GM18868 (cell line): Measurements from ENCODE around the gene COX7A2.
A peak's percentile ranks its signal among the peaks of the same experiment; 100 is the strongest.

Source experiments
- ATAC-seq: cut with Tn5 transposase; IDR thresholded peaks from one replicate; pipeline ENCODE4 v1.9.1; 2021; ENCODE audit warnings: mild to moderate bottlenecking, moderate library complexity; ENCODE audit not compliant: unreplicated experiment

The COX7A2 gene, protein sequence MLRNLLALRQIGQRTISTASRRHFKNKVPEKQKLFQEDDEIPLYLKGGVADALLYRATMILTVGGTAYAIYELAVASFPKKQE

DNA sequence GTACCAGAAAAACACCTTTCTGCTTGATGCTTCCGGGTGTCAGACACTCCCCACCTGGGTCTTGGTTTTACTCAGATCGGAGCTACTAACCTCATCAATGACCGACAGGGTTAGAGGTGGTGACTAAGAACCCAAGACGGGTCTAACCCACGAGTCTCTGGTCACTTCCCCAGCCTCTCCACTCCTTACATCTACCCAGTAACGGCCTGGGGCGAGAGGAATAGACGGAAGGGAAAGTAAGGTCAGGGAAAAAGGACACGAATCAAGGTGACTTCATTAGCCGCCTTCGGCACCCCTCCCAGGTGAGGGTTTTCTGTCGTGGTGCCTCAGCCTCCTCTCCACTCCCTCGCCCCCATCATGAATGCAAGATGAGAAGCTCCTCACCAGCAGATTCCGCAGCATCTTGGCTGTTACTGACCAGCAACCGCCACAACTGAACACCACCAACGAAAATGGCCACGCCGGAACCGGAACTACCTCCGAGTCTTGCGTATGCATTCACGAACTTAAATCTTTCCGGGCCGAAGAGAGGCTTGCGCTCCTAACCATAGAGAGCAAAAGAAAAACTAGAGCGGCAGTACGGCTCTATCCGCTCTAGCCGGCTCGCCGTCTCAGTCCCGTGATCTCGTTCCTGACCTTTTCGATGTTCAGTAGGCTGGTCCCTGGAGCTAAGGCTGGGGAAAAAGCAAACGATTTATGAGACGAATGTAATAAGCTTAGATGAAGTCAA is at the start of gene COX7A2:
COX7A2 (minus strand) TSS at position 469 of the 730 bp plus-strand sequence; CDS start at position 402, 67 bp downstream.
- ATAC-seq, result peak; percentile 96

DNA sequence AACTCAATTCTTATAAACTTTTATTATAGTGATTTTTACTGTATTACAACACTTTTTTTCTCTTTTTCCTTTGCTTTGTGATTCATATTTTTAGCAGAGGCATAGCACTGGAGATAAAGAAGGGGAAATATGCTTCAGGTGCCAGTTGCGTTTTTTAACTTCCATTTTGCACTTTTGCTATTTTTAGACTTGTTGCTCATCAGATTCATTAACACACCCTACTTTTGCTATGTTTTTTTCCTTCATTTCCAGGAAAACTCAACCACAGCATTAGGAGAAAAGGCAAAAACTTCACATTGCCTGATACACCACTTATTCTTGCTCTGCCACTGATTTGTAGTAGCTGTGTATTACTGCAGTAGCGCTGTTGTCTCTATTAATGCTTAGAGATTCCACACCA is 49.0 kb upstream of the COX7A2 start:
- no peak for ATAC-seq

DNA sequence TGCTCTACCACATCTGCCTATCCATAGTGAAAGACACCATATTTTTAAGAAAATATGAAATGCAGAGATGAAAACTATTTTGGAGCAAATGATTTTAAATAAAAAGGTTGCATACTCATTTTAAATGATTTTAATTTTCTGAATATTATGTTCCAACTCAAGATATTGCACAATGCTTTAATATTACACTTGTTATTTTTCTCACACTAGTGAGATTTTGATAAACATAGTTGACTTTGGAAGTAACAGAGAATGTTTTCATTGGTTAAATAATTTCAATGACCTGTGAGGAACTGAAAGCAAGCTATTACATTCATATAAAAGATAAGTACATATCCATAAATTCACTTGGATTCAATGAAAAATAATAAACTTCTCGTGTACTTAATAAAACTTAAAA is 48.1 kb upstream of the COX7A2 start:
- ATAC-seq, result no peak

GRCh38 chr6:75291331-75291730 is 47.7 kb upstream of the COX7A2 start:
- ATAC-seq, result no peak

GRCh38 chr6:75290136-75290945 is 46.7 kb upstream of the COX7A2 start:
- no peak for ATAC-seq

DNA sequence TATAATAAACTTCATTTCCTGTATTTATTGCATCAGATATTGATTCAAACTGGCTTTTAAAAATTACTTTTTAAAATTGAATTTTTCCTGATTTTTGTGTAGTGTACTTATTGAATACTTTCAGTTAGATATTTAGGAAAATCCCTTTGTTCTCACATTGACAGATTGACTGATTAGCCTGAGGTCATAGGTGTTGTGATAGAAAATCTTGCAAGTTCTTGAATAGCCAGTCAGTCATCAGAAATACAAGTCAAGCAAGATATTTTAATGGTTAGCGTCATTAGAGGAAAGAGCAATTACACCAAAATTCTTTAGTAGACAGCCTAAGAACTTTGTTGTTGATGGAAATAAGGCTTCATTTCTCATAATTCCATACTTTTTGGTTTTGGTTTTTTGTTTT is 44.4 kb upstream of the COX7A2 start:
- ATAC-seq, result no peak

- ATAC-seq, result no peak
Observed at GRCh38 chr6:75287424-75287823, 43.8 kb upstream of the COX7A2 start.

DNA sequence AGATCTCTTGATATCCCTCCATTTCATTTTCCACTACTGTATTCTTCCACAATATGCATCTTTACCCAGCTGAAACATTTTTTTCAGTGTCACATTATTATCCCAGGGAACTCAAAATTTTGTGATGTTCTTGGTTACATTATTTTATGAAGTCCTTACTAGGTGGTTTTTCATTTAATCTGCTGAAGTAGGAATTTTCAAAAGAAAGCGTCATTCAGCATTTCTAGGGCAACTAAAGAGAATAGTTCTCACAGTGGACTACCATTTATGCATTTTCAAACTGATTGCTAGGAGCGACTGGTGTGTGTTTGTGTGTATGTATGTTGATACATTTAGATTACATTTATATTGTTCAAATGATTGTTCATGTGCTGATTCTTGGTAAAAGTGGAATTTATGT is 43.4 kb upstream of the COX7A2 start:
- ATAC-seq, result no peak

DNA sequence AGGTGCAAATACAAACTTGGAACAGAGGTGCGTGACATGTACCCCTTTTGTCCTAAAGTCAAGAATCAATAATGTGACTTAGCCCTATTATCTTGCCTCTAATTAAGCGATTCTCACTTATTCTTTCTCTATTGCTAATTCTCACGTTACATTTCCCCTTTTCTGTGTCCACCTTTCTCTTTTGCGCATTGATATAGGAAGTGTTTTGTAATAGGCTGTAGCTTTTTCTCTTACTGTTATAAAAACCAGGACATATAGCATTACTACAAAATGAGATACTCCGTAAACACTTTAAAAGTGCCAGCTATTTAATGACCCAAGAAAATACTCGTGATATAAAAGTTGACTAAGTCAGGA is 41.7 kb upstream of the COX7A2 start:
- ATAC-seq, result no peak

DNA sequence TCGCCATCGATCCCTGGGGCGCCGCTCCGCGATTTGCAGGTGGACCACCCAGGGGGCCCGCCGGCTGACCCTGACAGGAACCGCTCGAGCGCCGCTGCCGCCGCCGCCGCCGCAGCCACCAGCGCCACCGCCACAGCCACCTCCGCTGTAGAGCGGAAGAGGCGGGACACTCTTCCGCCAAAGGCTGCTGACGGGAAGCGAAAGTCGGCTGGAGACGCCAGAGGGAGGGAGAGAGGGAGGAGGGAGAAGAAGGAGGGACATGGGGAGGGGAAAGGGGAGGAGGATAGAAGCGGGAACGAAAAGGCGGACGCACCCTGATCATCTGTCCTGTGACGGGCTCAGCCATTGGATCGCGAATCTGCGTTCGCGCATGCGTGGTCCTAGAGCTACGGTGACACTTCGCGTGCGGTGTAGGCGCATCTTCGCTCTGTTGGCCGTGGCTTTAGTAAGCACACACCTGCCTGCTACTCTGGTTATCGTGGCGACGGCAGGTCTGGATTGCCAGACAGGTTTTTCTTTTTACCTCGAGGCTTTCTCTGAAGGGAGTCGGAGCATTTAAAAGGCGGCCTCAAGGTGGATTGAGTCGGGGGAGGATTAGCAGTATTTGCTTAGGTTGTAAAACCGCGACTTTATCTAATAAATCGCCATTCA is 41.2 kb upstream of the COX7A2 start, which contains the start of gene TMEM30A:
TMEM30A (minus strand) TSS at position 161 of the 651 bp plus-strand sequence; CDS start at position 7, 154 bp downstream.
- ATAC-seq, result peak; percentile 91

DNA sequence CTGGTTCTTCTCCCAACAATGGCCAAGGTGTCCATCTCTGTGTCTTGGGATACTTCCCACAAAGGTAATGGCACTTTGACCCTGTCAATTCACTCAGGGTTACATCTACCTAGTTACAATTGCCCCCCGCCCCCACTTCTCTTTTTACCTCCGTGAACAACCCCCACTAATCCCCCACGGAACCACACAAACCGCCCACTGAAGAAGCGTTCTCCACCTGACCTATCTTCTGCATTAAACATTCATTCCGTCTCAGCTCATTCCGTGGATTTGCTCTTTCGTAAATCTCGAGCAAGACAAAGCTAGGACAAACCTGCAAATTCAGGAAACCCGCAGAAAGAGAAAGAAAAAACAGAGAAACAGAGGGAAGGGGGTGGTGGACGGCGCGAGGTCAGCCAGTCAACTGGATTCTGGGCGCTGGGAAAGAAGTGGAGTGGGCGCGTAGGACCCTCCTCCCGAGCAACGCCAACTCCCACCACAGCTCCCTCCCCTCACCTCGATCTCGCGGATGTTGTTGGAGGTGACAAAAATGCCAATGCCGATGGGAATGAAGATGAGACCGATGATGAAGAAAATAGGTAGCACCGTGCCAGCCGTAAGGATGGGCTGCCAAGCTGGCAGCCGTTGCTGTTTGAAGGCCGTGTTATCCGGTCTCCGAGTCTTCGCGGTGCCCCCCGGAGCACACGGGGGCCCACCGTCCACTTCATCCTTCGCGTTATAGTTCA is 40.5 kb upstream of the COX7A2 start:
- ATAC-seq, result peak; percentile 17

DNA sequence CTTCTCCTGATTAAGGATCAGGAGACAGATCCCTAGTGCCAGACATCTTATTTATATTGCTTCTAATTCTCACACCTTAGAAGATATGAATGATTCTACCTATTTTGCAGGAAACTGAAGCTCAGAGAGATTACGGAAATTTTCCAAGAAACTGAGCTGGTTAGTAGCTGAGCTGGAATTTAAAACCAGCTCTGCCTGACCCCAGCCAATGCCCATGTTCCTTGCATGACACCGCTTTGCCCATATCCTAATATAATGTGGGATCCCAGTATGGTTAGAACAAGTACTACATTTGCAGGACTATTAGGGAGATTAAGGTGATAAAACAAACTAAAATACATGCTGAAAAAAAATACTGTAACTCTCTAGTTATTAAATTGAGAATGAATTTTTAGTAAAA is 39.1 kb upstream of the COX7A2 start:
- no peak for ATAC-seq

GRCh38 chr6:75281653-75282052 is 38.1 kb upstream of the COX7A2 start:
- peak; percentile 32 for ATAC-seq

- no peak for ATAC-seq
Observed at GRCh38 chr6:75280131-75280855, 36.7 kb upstream of the COX7A2 start.

DNA sequence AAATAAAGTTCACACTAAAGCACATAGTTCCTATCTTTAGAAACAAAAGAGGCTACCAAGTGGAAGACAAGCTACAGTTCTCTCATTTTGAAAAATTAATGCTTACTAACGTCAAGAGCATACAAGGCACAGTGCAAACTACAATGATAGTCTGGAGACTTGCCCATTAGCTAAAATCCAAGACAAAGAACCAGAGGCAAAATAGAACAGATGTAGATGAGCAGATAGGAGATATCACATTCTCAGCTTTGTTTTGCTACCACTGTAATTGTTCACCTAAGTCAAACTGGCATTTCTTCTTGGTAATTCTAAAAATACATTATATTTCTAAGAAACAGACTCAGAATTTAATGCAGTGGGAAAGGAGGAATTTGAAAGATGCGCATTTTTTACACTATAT is 35.8 kb upstream of the COX7A2 start:
- ATAC-seq, result no peak

GRCh38 chr6:75278474-75279077 is 35.0 kb upstream of the COX7A2 start:
- no peak for ATAC-seq

GRCh38 chr6:75275067-75275466 is 31.5 kb upstream of the COX7A2 start:
- no peak for ATAC-seq

DNA sequence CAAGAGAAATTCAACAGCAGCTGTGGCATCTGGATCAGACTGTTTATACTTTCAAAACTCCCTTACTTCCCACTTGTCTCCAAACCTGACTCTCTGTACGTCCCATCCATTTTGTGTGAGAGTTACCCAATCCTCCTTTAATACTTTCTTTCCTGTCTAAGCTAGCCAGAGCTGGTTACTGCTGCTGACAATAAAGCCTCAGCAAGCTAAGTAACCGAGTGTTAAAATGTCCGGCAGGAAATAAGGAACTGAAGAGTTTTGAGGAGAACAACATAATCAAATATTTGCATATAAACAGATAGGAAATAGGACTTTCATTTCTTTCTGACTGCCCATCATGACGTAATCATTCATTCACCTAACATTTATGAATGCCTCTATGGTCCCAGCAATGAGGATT is 29.4 kb upstream of the COX7A2 start:
- no peak for ATAC-seq

GRCh38 chr6:75272145-75272840 is 28.7 kb upstream of the COX7A2 start:
- no peak for ATAC-seq
